GM23338 (cell line): ENCODE measurements around the gene ADI1. TPM values are rescaled to one million over a fixed set of nuclear protein-coding genes. Genes with fewer than 3 reads are reported as not detected.
"Not testable (repeated sequence)": the region's sequence is repeated elsewhere in the genome, so short reads cannot be mapped to it uniquely, and the experiment has no call there.

Source experiments
- ATAC-seq: fragments of 200-7000 bp; cut with Tn5 transposase; 3 replicates; pipeline ENCODE4 v1.9.1; 2020
- DNase-seq: peaks from one replicate; pipeline ENCODE4 v3.0.0-alpha.2; 2015; ENCODE audit warnings: low spot score
- H2AFZ ChIP-seq: fragments of 200-600 bp; sonication (generic); 2 replicates; pipeline ENCODE4 v1.8.0; 2016; ENCODE audit warnings: antibody characterized with exemption, mild to moderate bottlenecking, moderate library complexity
- H3F3A ChIP-seq: fragments of 200-600 bp; sonication (generic); replicated peaks from 2 replicates; pipeline ENCODE4 v1.8.0; 2017; ENCODE audit warnings: antibody characterized with exemption, mixed run types, low read depth
- H3K27ac ChIP-seq: fragments of 200-600 bp; sonication (generic); 2 replicates; pipeline ENCODE4 v1.6.1; 2016; ENCODE audit warnings: low read depth
- H3K27me3 ChIP-seq: fragments of 200-600 bp; sonication (generic); 2 replicates; pipeline ENCODE4 v1.8.0; 2016; ENCODE audit warnings: mild to moderate bottlenecking, mixed run types, moderate library complexity; ENCODE audit not compliant: insufficient read depth
- H3K36me3 ChIP-seq: fragments of 200-600 bp; sonication (generic); 2 replicates; pipeline ENCODE4 v1.8.0; 2016; ENCODE audit warnings: mild to moderate bottlenecking; ENCODE audit not compliant: insufficient read depth
- H3K4me1 ChIP-seq: fragments of 200-600 bp; sonication (generic); 2 replicates; pipeline ENCODE4 v1.8.0; 2016; ENCODE audit warnings: mild to moderate bottlenecking, moderate library complexity; ENCODE audit not compliant: insufficient read depth
- H3K4me2 ChIP-seq: fragments of 200-600 bp; sonication (generic); 2 replicates; pipeline ENCODE4 v1.7.1; 2017; ENCODE audit warnings: mixed run types
- H3K4me3 ChIP-seq: fragments of 200-600 bp; sonication (generic); 2 replicates; pipeline ENCODE4 v1.6.1; 2016; ENCODE audit warnings: mixed run types
- H3K79me2 ChIP-seq: fragments of 200-600 bp; sonication (generic); replicated peaks from 2 replicates; pipeline ENCODE4 v1.8.0; 2017; ENCODE audit warnings: mild to moderate bottlenecking; ENCODE audit not compliant: insufficient read depth
- H3K9me2 ChIP-seq: fragments of 200-600 bp; sonication (generic); 2 replicates; pipeline ENCODE4 v1.8.0; 2017; ENCODE audit not compliant: insufficient read depth
- H4K20me1 ChIP-seq: fragments of 200-600 bp; sonication (generic); replicated peaks from 2 replicates; pipeline ENCODE4 v1.8.0; 2017; ENCODE audit warnings: mild to moderate bottlenecking; ENCODE audit not compliant: insufficient read depth
- H3K27ac Mint-ChIP-seq: 2 replicates; pipeline ENCODE4 v1.8.0; 2020; ENCODE audit warnings: inconsistent platforms, mild to moderate bottlenecking, moderate library complexity, mixed read lengths
- H3K27me3 Mint-ChIP-seq: 3 replicates; pipeline ENCODE4 v1.8.0; 2022; ENCODE audit warnings: low read depth, mild to moderate bottlenecking, moderate library complexity, mixed read lengths, inconsistent platforms; ENCODE audit not compliant: insufficient read depth, poor library complexity
- H3K36me3 Mint-ChIP-seq: 3 replicates; pipeline ENCODE4 v1.8.0; 2021; ENCODE audit warnings: low read depth, mild to moderate bottlenecking, inconsistent platforms, moderate library complexity, mixed read lengths
- H3K4me1 Mint-ChIP-seq: 3 replicates; pipeline ENCODE4 v1.8.0; 2020; ENCODE audit warnings: mild to moderate bottlenecking, inconsistent platforms, mixed read lengths
- H3K4me3 Mint-ChIP-seq: 3 replicates; pipeline ENCODE4 v1.8.0; 2021; ENCODE audit warnings: moderate library complexity, mild to moderate bottlenecking, inconsistent platforms, mixed read lengths
- H3K9me3 Mint-ChIP-seq: 3 replicates; pipeline ENCODE4 v1.8.0; 2020; ENCODE audit warnings: moderate library complexity, mild to moderate bottlenecking, inconsistent platforms, mixed read lengths
- CREB1 ChIP-seq: fragments of 250-450 bp; sonication (Bioruptor Pico); IDR thresholded peaks from 2 replicates; pipeline ENCODE4 v1.5.0; 2020; ENCODE audit warnings: low read depth, mild to moderate bottlenecking, moderate library complexity
- EZH2phosphoT487 ChIP-seq: fragments of 200-600 bp; sonication (generic); IDR thresholded peaks from one replicate; pipeline ENCODE4 v1.8.1; 2018; ENCODE audit warnings: antibody characterized with exemption; ENCODE audit not compliant: unreplicated experiment
- POLR2AphosphoS5 ChIP-seq: IDR thresholded peaks from 2 replicates; pipeline ENCODE4 v1.6.1; 2016; ENCODE audit warnings: antibody characterized with exemption, low read depth
- polyA plus RNA-seq: library from polyadenylated mRNA; unstranded; fragments of >200 nt; fragmentation: Nextera tagmentation; extraction: Ambion mirVana; gene quantifications from 2 replicates; pipeline ENCODE4 v1.2.1, GENCODE V29; 2016
- total RNA-seq: library from RNA; depleted of rRNA; stranded (reverse); fragments of >200 nt; shearing (Covaris generic); gene quantifications from 2 replicates; pipeline ENCODE4 v1.2.3, GENCODE V29; 2014
- TF ChIP-seq, protein P1 (sequence below): fragments of 250-450 bp; sonication (Bioruptor Pico); IDR thresholded peaks from 2 replicates; pipeline ENCODE4 v1.5.0; 2020; ENCODE audit warnings: mild to moderate bottlenecking, moderate library complexity
- TF ChIP-seq, protein P2 (sequence below): IDR thresholded peaks from one replicate; pipeline ENCODE4 v1.6.1; 2018; ENCODE audit warnings: antibody characterized with exemption; ENCODE audit not compliant: unreplicated experiment

Gene ADI1
- total and polyA plus RNA-seq, 2 experiments from 2014 or later: 16.3 to 31.9 TPM

DNA sequence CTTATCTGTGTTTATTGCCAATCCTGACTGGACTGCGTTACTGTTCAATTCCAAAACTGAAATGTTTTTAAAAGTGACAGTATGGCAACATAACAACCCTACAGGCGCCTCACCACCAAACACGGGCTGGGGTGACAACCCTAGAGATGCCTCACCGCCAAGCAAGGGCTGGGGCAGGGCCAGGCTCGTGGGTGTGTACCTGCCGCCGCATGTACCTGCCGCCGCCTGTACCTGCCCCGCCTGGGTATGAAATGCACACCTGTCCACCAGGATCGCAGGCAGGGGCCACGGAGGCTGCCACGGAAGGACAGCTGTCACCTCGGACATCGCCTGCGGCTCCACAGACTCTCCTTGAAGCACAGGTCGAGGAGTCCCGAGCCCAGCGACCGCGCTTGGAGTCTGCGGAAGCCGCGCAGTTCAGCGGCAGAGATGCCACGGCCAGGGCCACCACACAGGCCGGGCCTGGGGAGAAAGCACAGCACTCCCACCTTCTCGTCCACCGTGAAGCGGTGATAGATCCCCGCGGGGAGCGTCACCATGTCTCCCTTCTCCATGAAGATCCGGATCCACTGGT, 18.9 kb downstream of the ADI1 start:
- TF ChIP-seq POLR2AphosphoS5: no peak
- TF ChIP-seq EZH2phosphoT487: no peak
- TF ChIP-seq CREB1: no peak
- TF ChIP-seq, protein P1, sequence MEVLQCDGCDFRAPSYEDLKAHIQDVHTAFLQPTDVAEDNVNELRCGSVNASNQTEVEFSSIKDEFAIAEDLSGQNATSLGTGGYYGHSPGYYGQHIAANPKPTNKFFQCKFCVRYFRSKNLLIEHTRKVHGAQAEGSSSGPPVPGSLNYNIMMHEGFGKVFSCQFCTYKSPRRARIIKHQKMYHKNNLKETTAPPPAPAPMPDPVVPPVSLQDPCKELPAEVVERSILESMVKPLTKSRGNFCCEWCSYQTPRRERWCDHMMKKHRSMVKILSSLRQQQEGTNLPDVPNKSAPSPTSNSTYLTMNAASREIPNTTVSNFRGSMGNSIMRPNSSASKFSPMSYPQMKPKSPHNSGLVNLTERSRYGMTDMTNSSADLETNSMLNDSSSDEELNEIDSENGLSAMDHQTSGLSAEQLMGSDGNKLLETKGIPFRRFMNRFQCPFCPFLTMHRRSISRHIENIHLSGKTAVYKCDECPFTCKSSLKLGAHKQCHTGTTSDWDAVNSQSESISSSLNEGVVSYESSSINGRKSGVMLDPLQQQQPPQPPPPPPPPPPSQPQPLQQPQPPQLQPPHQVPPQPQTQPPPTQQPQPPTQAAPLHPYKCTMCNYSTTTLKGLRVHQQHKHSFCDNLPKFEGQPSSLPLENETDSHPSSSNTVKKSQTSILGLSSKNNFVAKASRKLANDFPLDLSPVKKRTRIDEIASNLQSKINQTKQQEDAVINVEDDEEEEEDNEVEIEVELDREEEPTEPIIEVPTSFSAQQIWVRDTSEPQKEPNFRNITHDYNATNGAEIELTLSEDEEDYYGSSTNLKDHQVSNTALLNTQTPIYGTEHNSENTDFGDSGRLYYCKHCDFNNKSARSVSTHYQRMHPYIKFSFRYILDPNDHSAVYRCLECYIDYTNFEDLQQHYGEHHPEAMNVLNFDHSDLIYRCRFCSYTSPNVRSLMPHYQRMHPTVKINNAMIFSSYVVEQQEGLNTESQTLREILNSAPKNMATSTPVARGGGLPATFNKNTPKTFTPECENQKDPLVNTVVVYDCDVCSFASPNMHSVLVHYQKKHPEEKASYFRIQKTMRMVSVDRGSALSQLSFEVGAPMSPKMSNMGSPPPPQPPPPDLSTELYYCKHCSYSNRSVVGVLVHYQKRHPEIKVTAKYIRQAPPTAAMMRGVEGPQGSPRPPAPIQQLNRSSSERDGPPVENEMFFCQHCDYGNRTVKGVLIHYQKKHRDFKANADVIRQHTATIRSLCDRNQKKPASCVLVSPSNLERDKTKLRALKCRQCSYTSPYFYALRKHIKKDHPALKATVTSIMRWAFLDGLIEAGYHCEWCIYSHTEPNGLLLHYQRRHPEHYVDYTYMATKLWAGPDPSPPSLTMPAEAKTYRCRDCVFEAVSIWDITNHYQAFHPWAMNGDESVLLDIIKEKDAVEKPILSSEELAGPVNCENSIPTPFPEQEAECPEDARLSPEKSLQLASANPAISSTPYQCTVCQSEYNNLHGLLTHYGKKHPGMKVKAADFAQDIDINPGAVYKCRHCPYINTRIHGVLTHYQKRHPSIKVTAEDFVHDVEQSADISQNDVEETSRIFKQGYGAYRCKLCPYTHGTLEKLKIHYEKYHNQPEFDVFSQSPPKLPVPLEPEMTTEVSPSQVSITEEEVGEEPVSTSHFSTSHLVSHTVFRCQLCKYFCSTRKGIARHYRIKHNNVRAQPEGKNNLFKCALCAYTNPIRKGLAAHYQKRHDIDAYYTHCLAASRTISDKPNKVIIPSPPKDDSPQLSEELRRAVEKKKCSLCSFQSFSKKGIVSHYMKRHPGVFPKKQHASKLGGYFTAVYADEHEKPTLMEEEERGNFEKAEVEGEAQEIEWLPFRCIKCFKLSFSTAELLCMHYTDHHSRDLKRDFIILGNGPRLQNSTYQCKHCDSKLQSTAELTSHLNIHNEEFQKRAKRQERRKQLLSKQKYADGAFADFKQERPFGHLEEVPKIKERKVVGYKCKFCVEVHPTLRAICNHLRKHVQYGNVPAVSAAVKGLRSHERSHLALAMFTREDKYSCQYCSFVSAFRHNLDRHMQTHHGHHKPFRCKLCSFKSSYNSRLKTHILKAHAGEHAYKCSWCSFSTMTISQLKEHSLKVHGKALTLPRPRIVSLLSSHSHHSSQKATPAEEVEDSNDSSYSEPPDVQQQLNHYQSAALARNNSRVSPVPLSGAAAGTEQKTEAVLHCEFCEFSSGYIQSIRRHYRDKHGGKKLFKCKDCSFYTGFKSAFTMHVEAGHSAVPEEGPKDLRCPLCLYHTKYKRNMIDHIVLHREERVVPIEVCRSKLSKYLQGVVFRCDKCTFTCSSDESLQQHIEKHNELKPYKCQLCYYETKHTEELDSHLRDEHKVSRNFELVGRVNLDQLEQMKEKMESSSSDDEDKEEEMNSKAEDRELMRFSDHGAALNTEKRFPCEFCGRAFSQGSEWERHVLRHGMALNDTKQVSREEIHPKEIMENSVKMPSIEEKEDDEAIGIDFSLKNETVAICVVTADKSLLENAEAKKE: no peak
- H3K27me3 ChIP-seq: no peaks in the 10 kb centered on the region

DNA sequence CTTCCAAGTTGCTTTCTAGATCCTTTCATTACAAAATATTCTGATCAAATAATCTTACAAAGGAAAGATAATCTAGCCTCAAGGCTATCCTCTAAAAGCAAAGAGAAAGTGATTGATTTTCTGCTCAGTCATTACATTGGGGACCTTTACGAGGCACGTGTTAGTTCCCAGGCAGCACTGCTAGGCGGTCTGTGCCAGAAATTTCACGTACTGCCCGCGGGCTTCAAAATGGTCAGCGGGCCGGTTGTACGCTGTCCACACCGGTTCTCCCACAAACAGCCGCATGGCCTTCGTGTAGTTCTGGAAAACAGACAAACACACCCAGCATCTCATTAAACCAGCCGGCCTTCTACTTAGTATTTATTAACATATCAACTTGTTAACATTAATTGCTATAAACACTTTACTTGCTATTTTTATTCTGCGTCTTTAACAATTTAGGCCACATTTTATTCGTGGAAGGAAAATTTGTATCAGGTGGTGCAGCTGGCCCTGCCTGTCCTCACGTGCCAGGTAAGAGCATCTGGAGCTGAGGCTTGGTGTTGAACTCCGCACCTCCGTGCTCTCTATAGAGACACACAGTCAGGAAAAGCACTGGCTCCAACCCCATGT, 20.4 kb downstream of the ADI1 start:
- Mint-ChIP-seq H3K27ac (0 out of 2 replicates have a peak overlapping the region, but pooled peaks have one; percentile 31), H3K4me3 (no peak overlapping the region), H3K4me1 (peaks cover 5% of the 10 kb centered on the region; the same call in 2 of the 3 replicates), H3K27me3 (peaks cover 8% of the 10 kb centered on the region), H3K36me3 (peaks cover 44% of the 10 kb centered on the region), H3K9me3 (no peaks in the 10 kb centered on the region; the same call in 2 of the 3 replicates)
- Histone ChIP-seq H3K4me1 (no peaks in the 10 kb centered on the region), H4K20me1 (0 out of 2 replicates have a peak, but pooled peaks cover 3% of the 10 kb centered on the region), H3K4me3 (no peak overlapping the region), H3K27ac (no peak overlapping the region), H3K79me2 (no peaks in the 10 kb centered on the region), H3K9me2 (no peaks in the 10 kb centered on the region), H3F3A (peaks cover 7% of the 10 kb centered on the region; the same call in 1 of the 2 replicates), H3K36me3 (no peaks in the 10 kb centered on the region), H3K4me2 (no peak overlapping the region), H2AFZ (no peak overlapping the region), H3K27me3 (no peaks in the 10 kb centered on the region)
- no peak for ATAC-seq
- no peak for DNase-seq
- TF ChIP-seq, protein P2, sequence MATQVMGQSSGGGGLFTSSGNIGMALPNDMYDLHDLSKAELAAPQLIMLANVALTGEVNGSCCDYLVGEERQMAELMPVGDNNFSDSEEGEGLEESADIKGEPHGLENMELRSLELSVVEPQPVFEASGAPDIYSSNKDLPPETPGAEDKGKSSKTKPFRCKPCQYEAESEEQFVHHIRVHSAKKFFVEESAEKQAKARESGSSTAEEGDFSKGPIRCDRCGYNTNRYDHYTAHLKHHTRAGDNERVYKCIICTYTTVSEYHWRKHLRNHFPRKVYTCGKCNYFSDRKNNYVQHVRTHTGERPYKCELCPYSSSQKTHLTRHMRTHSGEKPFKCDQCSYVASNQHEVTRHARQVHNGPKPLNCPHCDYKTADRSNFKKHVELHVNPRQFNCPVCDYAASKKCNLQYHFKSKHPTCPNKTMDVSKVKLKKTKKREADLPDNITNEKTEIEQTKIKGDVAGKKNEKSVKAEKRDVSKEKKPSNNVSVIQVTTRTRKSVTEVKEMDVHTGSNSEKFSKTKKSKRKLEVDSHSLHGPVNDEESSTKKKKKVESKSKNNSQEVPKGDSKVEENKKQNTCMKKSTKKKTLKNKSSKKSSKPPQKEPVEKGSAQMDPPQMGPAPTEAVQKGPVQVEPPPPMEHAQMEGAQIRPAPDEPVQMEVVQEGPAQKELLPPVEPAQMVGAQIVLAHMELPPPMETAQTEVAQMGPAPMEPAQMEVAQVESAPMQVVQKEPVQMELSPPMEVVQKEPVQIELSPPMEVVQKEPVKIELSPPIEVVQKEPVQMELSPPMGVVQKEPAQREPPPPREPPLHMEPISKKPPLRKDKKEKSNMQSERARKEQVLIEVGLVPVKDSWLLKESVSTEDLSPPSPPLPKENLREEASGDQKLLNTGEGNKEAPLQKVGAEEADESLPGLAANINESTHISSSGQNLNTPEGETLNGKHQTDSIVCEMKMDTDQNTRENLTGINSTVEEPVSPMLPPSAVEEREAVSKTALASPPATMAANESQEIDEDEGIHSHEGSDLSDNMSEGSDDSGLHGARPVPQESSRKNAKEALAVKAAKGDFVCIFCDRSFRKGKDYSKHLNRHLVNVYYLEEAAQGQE: no peak

More for the DNA sequence above, 18.9 kb downstream of the ADI1 start:
- H3K4me1 ChIP-seq: no peaks in the 10 kb centered on the region
- Mint-ChIP-seq H3K9me3 (no peaks in the 10 kb centered on the region; the same call in 2 of the 3 replicates), H3K4me3 (no peak overlapping the region), H3K27ac (no peak overlapping the region), H3K27me3 (peaks cover 8% of the 10 kb centered on the region), H3K4me1 (no peaks in the 10 kb centered on the region), H3K36me3 (peaks cover 44% of the 10 kb centered on the region)
- no peaks in the 10 kb centered on the region for H3K79me2 ChIP-seq
- 0 out of 2 replicates have a peak, but pooled peaks cover 3% of the 10 kb centered on the region for H4K20me1 ChIP-seq
- no peak overlapping the region for H2AFZ ChIP-seq
- no peak overlapping the region for H3K4me2 ChIP-seq
- DNase-seq (no peak), ATAC-seq (no peak)
- peaks cover 7% of the 10 kb centered on the region; the same call in 1 of the 2 replicates for H3F3A ChIP-seq
- no peaks in the 10 kb centered on the region for H3K9me2 ChIP-seq
- H3K27ac ChIP-seq: no peak overlapping the region
- H3K36me3 ChIP-seq: no peaks in the 10 kb centered on the region
- H3K4me3 ChIP-seq: no peak overlapping the region

DNA sequence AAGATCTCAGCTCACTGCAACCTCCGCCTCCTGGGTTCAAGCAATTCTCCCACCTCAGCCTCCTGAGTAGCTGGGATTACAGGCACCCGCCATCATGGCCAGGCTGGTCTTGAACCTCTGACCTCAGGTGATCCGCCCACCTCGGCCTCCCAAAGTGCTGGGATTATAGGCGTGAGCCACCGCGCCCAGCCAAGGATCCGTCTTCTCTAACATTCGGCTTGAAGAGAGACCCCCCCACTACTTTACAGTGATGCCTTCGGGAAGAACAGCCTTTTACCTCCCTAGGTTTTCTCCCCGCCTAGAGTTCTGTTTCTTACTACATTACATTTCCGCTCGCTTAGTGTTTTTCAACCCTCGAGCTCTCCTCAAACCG, 22.6 kb downstream of the ADI1 start:
- not testable (repeated sequence) for H3K27me3 ChIP-seq, H3F3A ChIP-seq, H3K9me2 ChIP-seq, H3K27ac ChIP-seq, H3K27ac Mint-ChIP-seq, DNase-seq, H3K9me3 Mint-ChIP-seq, H3K4me1 ChIP-seq, H3K4me2 ChIP-seq, H3K4me3 ChIP-seq, H3K36me3 ChIP-seq, H2AFZ ChIP-seq, H3K27me3 Mint-ChIP-seq, H4K20me1 ChIP-seq, ATAC-seq, H3K4me3 Mint-ChIP-seq, H3K79me2 ChIP-seq
- H3K4me1 Mint-ChIP-seq: peaks cover 13% of the 10 kb centered on the region; the same call in 2 of the 3 replicates
- H3K36me3 Mint-ChIP-seq: peaks cover 33% of the 10 kb centered on the region
